ENCODE measurements around the gene TBX21.

Gene TBX21

DNA sequence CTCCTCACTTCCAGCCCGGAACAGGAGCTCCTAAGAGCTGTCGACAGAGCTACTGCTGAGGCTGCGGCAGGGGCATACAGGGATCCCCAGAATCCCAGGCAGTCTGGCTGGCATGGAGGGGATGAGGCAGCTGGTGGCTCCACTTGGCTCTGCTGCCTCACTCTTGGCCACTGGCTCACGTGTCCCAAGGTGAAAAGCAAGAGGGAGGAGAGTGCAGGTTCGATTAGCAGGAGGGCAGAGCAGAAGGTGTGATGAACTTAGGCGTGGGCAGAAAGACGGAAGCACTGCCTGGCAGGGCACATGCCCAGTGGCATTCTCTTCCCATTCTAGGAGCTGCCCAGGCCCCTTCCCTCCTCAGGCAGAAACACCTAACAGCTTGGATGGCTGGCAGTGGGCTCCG is 11.3 kb upstream of the TBX21 start:
- Histone ChIP-seq H3K4me1 (peaks cover 0 to 13% (median 7%) of the 10 kb centered on the region in 4 donors), H3K27ac (no peak overlapping the region), H3K9me3 (no peaks in the 10 kb centered on the region), H3K27me3 (peaks cover 0 to 90% of the 10 kb centered on the region in 2 donors), H3K4me3 (no peak overlapping the region), H3K36me3 (no peaks in the 10 kb centered on the region)
- TF ChIP-seq, protein P1, sequence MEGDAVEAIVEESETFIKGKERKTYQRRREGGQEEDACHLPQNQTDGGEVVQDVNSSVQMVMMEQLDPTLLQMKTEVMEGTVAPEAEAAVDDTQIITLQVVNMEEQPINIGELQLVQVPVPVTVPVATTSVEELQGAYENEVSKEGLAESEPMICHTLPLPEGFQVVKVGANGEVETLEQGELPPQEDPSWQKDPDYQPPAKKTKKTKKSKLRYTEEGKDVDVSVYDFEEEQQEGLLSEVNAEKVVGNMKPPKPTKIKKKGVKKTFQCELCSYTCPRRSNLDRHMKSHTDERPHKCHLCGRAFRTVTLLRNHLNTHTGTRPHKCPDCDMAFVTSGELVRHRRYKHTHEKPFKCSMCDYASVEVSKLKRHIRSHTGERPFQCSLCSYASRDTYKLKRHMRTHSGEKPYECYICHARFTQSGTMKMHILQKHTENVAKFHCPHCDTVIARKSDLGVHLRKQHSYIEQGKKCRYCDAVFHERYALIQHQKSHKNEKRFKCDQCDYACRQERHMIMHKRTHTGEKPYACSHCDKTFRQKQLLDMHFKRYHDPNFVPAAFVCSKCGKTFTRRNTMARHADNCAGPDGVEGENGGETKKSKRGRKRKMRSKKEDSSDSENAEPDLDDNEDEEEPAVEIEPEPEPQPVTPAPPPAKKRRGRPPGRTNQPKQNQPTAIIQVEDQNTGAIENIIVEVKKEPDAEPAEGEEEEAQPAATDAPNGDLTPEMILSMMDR (IDR thresholded peaks at IDR 0.05) = no peak
- no peak for DNase-seq
- intact Hi-C loops (cut with DNase I; ENCODE audit: low total_unique reads) = no loop called here

DNA sequence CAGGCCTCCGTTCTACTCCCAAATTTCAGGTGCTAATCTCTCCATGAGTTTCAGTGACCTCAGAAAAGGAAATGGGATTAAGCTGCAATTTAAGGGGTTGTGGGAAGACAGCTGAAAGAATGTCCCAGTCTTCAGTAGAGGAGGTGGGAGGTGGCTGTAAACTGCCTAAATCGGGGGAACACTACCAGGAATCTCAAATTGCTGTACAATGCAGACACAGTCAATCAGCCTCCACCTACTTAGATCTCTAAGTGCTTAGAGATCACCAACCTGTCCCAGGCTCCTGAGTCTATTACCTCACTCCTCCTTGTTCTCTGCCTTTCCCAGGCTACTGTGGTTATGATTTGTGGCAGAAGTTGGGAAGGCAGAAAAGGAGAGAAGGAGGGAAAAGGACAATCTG is 8.3 kb upstream of the TBX21 start:
- H3K27me3 ChIP-seq = peaks cover 0 to 87% of the 10 kb centered on the region in 2 donors
- no peak for DNase-seq
- TF ChIP-seq, protein P1 (IDR thresholded peaks at IDR 0.05) = no peak

DNA sequence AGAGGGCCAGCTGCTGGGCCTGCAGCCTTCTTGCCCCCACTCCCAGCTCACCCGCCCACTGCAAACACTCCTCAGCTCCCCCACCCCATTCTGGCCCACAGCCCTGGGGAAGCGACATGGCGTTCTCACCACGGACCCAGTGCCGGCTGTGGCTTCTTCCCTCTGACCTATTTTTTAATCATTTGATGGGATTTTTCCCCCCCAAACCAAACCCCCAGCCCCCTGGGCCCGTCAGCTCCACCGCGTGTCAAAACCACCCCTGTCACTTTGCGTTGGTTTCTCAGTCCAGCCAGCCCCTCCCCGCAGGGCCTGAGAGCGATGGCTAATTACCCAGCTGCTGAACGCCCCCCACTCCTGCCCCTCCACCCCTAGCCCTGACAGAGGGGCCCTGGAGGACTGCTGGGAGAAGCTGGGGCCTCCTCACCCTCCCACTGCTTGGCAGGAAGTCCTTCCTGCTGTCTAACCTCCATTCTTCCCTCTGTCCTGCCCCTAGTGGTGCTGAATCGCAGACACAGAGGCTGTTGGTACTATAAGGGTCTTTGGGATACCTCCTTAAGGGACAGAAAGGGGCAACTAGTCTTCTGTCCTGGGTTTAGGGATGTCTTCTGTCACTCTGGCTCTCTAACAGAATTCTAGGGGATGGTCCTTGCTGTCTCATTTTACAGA is 7.5 kb upstream of the TBX21 start:
- H3K4me3 ChIP-seq = no peak overlapping the region
- H3K4me1 ChIP-seq = peaks cover 0 to 13% (median 7%) of the 10 kb centered on the region in 4 donors
- intact Hi-C loops (cut with DNase I; ENCODE audit: low total_unique reads) = no loop called here
- H3K36me3 ChIP-seq = no peaks in the 10 kb centered on the region
- DNase-seq = no peak
- H3K9me3 ChIP-seq = no peaks in the 10 kb centered on the region
- H3K27ac ChIP-seq = no peak overlapping the region
- TF ChIP-seq, protein P1 (IDR thresholded peaks at IDR 0.05) = no peak
- peaks cover 0 to 86% of the 10 kb centered on the region in 2 donors for H3K27me3 ChIP-seq

More for the DNA sequence above, 8.3 kb upstream of the TBX21 start:
- H3K9me3 ChIP-seq = no peaks in the 10 kb centered on the region
- peaks cover 0 to 13% (median 7%) of the 10 kb centered on the region in 4 donors for H3K4me1 ChIP-seq
- intact Hi-C loops (cut with DNase I; ENCODE audit: low total_unique reads) = no loop called here
- H3K4me3 ChIP-seq = no peak overlapping the region
- H3K27ac ChIP-seq = no peak overlapping the region
- no peaks in the 10 kb centered on the region for H3K36me3 ChIP-seq

DNA sequence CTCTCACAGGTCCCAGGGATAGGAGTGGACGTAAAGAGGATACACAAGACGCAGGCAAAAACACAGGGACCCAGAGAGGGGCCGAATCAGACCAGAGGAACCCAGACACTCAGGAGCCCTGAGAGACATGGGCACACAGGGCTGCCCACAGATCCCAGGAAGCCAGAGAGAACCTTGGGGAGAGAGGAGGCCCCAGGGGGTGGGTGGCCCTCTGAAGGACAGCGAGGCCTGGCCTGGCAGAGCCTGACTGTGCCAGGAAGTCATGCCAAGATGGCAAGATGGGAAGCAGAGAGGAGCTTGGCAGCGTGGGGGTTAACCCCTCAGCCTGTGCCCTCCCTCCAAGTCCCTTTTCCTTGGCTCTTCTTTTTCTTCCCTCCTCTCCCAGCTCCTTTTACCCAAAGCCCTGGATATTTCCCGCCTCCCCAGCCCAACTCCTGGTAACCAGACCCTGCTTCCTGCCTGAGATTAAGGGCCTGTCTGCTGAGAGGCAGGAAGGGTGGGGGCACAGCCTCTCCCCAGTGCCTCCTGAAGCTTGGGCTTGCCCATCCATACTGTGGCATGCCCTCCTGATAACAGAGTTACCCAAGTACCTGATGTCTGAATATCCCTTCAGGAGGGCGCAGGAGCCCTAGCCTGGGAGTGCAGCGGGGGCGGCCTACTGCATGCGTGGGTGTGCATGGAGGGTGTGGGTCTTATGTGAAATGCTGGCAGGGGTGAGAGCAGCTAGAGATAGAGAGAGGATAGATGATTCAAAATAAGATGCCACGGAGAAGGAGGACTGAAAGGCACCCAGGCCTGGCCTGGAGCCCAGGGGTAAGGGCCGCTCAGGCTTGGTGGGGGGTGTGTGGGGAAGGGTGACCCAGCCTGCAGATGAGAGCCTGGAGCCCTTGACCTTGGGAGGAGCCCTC is 6.0 kb upstream of the TBX21 start:
- Histone ChIP-seq H3K4me3 (no peak overlapping the region), H3K36me3 (no peaks in the 10 kb centered on the region), H3K4me1 (peaks cover 0 to 2% (median 0%) of the 10 kb centered on the region in 4 donors), H3K27ac (no peak overlapping the region), H3K27me3 (peaks cover 0 to 81% of the 10 kb centered on the region in 2 donors), H3K9me3 (no peaks in the 10 kb centered on the region)
- TF ChIP-seq, protein P1 (IDR thresholded peaks at IDR 0.05) = no peak
- intact Hi-C loops (cut with DNase I; ENCODE audit: low total_unique reads) = no loop called here
- DNase-seq = no peak

DNA sequence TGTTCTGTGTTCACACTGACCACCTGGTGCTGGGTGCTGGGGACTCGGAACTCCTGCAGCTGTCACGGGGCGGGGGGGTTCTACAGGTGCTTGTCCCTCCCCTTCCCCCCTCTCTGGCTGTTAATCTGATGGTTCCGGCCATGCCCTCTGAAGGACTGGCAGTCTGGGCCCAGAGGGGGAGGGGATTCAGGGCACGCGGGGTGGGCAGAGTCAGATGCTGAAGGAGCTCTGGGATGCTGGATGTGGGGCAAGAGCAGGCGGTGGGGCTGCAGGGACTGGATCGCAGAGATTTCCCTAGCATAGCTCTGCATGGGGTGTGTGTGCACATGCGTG is 5.4 kb upstream of the TBX21 start:
- H3K9me3 ChIP-seq = no peaks in the 10 kb centered on the region
- peaks cover 0 to 3% (median 0%) of the 10 kb centered on the region in 4 donors for H3K4me1 ChIP-seq
- no peak overlapping the region for H3K4me3 ChIP-seq
- intact Hi-C loops (cut with DNase I; ENCODE audit: low total_unique reads) = no loop called here
- TF ChIP-seq, protein P1 (IDR thresholded peaks at IDR 0.05) = no peak
- no peak for DNase-seq
- no peaks in the 10 kb centered on the region for H3K36me3 ChIP-seq
- peaks cover 0 to 82% of the 10 kb centered on the region in 2 donors for H3K27me3 ChIP-seq
- no peak overlapping the region for H3K27ac ChIP-seq

All from tibial artery (tissue), 4 donors.